Measurements from ENCODE around the gene TOMM5. TPM values are rescaled to one million over a fixed set of nuclear protein-coding genes. Genes with fewer than 3 reads are reported as not detected.
"Not testable (repeated sequence)": the region's sequence is repeated elsewhere in the genome, so short reads cannot be mapped to it uniquely, and the experiment has no call there.

TOMM5 gene
- total RNA-seq, 1 donor from 2014 or later, result 52.5 TPM

DNA sequence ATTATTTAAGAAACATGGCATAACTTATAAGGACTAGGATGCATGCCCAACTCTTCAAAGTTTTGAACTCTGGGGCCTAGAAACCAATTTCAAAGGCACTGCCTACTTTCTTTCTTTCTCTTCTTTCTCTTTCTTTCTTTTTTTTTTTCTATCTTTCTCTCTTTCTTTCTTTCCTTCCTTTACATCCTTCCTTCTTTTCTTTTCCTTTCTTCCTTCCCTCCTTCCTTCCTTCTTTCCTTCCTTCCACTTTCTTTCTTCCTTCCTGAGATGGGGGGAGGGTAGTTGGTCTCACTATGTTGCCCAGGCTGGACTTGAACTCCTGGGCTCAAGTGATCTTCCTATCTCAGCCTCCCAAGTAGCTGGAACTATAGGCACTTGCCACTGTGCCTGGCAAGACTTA is 15.9 kb upstream of the TOMM5 start:
- peaks cover 10% of the 10 kb centered on the region for H3K4me1 Mint-ChIP-seq (ENCODE audit: unreplicated experiment)
- no peaks in the 10 kb centered on the region for H3K9me3 Mint-ChIP-seq (ENCODE audit: unreplicated experiment)
- no peak overlapping the region for H3K27ac Mint-ChIP-seq (ENCODE audit: unreplicated experiment)
- H3K36me3 Mint-ChIP-seq (ENCODE audit: low read depth, unreplicated experiment), result no peaks in the 10 kb centered on the region
- DNase-seq (ENCODE audit: low spot score), result no peak
- peaks cover 4% of the 10 kb centered on the region for H3K27me3 Mint-ChIP-seq (ENCODE audit: unreplicated experiment)
- TF ChIP-seq, protein P1, sequence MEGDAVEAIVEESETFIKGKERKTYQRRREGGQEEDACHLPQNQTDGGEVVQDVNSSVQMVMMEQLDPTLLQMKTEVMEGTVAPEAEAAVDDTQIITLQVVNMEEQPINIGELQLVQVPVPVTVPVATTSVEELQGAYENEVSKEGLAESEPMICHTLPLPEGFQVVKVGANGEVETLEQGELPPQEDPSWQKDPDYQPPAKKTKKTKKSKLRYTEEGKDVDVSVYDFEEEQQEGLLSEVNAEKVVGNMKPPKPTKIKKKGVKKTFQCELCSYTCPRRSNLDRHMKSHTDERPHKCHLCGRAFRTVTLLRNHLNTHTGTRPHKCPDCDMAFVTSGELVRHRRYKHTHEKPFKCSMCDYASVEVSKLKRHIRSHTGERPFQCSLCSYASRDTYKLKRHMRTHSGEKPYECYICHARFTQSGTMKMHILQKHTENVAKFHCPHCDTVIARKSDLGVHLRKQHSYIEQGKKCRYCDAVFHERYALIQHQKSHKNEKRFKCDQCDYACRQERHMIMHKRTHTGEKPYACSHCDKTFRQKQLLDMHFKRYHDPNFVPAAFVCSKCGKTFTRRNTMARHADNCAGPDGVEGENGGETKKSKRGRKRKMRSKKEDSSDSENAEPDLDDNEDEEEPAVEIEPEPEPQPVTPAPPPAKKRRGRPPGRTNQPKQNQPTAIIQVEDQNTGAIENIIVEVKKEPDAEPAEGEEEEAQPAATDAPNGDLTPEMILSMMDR (IDR thresholded peaks at IDR 0.05; ENCODE audit: unreplicated experiment), result no peak
- H3K4me3 Mint-ChIP-seq (ENCODE audit: unreplicated experiment), result no peak overlapping the region

DNA sequence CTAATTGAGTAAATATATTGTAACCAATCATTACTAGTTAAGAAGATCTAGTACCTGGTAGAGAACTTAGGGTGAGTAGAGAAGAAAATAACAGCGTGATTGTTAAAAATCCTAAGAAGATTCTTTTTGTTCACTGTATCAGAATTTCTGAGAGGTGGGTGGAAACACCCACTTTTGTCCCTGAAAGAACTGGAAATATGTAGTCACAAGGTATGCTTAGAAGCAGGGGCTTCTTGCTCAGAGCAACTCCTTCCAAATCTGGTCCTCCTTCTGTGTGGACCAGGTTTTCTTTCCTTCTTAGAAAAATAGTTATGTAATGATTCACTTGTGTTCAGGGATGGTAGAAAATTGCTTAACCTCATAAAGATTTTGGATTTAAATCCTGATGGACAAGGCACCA is 11.9 kb upstream of the TOMM5 start:
- H3K4me3 Mint-ChIP-seq (ENCODE audit: unreplicated experiment), result no peak overlapping the region
- no peak overlapping the region for H3K27ac Mint-ChIP-seq (ENCODE audit: unreplicated experiment)
- TF ChIP-seq, protein P1 (IDR thresholded peaks at IDR 0.05; ENCODE audit: unreplicated experiment), result no peak
- H3K27me3 Mint-ChIP-seq (ENCODE audit: unreplicated experiment), result peaks cover 4% of the 10 kb centered on the region
- DNase-seq (ENCODE audit: low spot score), result no peak
- no peaks in the 10 kb centered on the region for H3K9me3 Mint-ChIP-seq (ENCODE audit: unreplicated experiment)
- H3K4me1 Mint-ChIP-seq (ENCODE audit: unreplicated experiment), result peaks cover 3% of the 10 kb centered on the region
- no peaks in the 10 kb centered on the region for H3K36me3 Mint-ChIP-seq (ENCODE audit: low read depth, unreplicated experiment)

DNA sequence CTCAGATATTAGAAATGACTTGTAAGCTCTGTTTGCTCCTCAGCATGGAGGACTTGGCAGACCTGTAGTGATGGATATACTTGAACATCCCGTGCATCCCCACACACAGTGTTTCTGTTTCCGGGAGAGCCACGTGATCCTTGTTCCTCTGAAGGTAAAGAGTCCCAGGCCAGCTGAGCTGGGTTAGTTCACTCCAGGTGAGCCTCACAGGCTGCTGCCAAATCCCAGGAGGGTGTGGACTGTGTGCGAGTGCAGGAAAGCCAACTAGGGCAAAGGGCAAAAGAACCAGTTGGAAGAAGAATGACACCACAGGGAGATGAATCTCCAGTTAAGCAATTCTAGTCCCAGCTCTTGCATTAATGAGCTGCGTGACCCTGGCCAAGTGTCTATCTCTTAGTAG is 10.4 kb upstream of the TOMM5 start:
- no peaks in the 10 kb centered on the region for H3K36me3 Mint-ChIP-seq (ENCODE audit: low read depth, unreplicated experiment)
- TF ChIP-seq, protein P1 (IDR thresholded peaks at IDR 0.05; ENCODE audit: unreplicated experiment), result no peak
- H3K9me3 Mint-ChIP-seq (ENCODE audit: unreplicated experiment), result no peaks in the 10 kb centered on the region
- peaks cover 2% of the 10 kb centered on the region for H3K27me3 Mint-ChIP-seq (ENCODE audit: unreplicated experiment)
- no peak overlapping the region for H3K4me3 Mint-ChIP-seq (ENCODE audit: unreplicated experiment)
- no peaks in the 10 kb centered on the region for H3K4me1 Mint-ChIP-seq (ENCODE audit: unreplicated experiment)
- H3K27ac Mint-ChIP-seq (ENCODE audit: unreplicated experiment), result no peak overlapping the region
- no peak for DNase-seq (ENCODE audit: low spot score)

DNA sequence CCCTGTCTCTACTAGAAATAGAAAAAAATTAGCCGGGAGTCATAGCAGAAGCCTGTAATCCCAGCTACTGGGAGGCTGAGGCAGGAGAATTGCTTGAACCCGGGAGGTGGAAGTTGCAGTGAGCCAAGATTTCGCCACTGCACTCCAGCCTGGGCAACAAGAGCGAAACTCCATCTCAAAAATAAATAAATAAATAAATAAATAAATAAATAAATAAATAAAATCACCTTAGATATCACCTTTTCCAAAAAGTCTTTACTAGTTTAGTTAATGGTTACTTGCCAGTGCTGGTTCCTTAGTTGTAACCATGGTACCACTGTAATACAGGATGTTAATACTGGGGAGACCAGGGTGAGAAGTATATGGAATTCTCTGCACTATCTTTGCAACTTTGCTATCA is 9.7 kb upstream of the TOMM5 start:
- not testable (repeated sequence) for H3K27ac Mint-ChIP-seq (ENCODE audit: unreplicated experiment); H3K4me3 Mint-ChIP-seq (ENCODE audit: unreplicated experiment); DNase-seq (ENCODE audit: low spot score); H3K4me1 Mint-ChIP-seq (ENCODE audit: unreplicated experiment); H3K36me3 Mint-ChIP-seq (ENCODE audit: low read depth, unreplicated experiment); H3K27me3 Mint-ChIP-seq (ENCODE audit: unreplicated experiment); H3K9me3 Mint-ChIP-seq (ENCODE audit: unreplicated experiment)

DNA sequence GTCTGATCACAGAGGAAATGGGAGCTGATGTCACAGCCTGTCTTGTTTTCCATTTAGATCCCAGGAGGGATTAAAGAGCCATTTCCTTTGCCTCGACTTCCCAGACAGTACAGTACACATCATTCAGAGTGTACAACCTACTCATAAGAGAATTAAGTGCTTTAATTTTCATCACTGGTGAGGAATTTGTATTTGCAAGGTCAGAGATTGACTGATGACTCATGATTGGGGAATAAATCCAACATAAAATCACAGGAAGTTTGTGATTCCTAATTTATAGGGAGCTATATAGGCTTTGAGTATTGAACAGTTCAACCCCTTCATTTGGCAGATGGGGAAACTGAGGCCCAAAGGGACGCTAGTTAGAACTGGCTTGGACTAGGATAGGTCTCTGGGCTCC is 4.1 kb upstream of the TOMM5 start:
- Mint-ChIP-seq H3K4me1 (ENCODE audit: unreplicated experiment) (peaks cover 8% of the 10 kb centered on the region), H3K4me3 (ENCODE audit: unreplicated experiment) (no peak overlapping the region), H3K27ac (ENCODE audit: unreplicated experiment) (no peak overlapping the region), H3K36me3 (ENCODE audit: low read depth, unreplicated experiment) (no peaks in the 10 kb centered on the region), H3K9me3 (ENCODE audit: unreplicated experiment) (no peaks in the 10 kb centered on the region), H3K27me3 (ENCODE audit: unreplicated experiment) (no peaks in the 10 kb centered on the region)
- TF ChIP-seq, protein P1 (IDR thresholded peaks at IDR 0.05; ENCODE audit: unreplicated experiment), result no peak
- DNase-seq (ENCODE audit: low spot score), result no peak

Data from endothelial cell (in vitro differentiated cells).